ENCODE results near the gene PLD2.
"Not testable (repeated sequence)": the region's sequence is repeated elsewhere in the genome, so short reads cannot be mapped to it uniquely, and the experiment has no call there.

The PLD2 gene

GRCh38 chr17:4858068-4858881, 51.3 kb downstream of the PLD2 start:
- peak; percentile 93 for DNase-seq (ENCODE audit: low spot score)

- DNase-seq (ENCODE audit: low spot score), result peak; percentile 62
Observed at GRCh38 chr17:4858882-4859260, 51.9 kb downstream of the PLD2 start.

- DNase-seq (ENCODE audit: low spot score), result no peak
Observed at GRCh38 chr17:4859816-4860625, 53.1 kb downstream of the PLD2 start.

GRCh38 chr17:4860651-4861050, 53.7 kb downstream of the PLD2 start:
- DNase-seq (ENCODE audit: low spot score), result no peak

GRCh38 chr17:4861052-4861451, 54.1 kb downstream of the PLD2 start:
- DNase-seq (ENCODE audit: low spot score), result no peak

- no peak for DNase-seq (ENCODE audit: low spot score)
Observed at GRCh38 chr17:4862720-4863119, 55.8 kb downstream of the PLD2 start.

GRCh38 chr17:4863321-4863720, 56.4 kb downstream of the PLD2 start:
- DNase-seq (ENCODE audit: low spot score), result no peak

- DNase-seq (ENCODE audit: low spot score), result not testable (repeated sequence)
Observed at GRCh38 chr17:4867535-4867934, 60.6 kb downstream of the PLD2 start.

- not testable (repeated sequence) for DNase-seq (ENCODE audit: low spot score)
Observed at GRCh38 chr17:4869058-4869998, 62.4 kb downstream of the PLD2 start.

- no peak for DNase-seq (ENCODE audit: low spot score)
Observed at GRCh38 chr17:4870855-4871254, 63.9 kb downstream of the PLD2 start.

GRCh38 chr17:4872786-4873185, 65.8 kb downstream of the PLD2 start:
- DNase-seq (ENCODE audit: low spot score), result peak; percentile 80

All from Ammon's horn (tissue), 1 donor.